IMR-90 (cell line): Measurements from ENCODE around the gene LRP11. TPM values are rescaled to one million over a fixed set of nuclear protein-coding genes. Genes with fewer than 3 reads are reported as not detected.
A peak's percentile ranks its signal among the peaks of the same experiment; 100 is the strongest.

ENCODE experiments used
- ATAC-seq: fragments of 200-7000 bp; cut with Tn5 transposase; 2 replicates; pipeline ENCODE4 v1.9.1; 2020; ENCODE audit warnings: low read depth, mild to moderate bottlenecking, moderate library complexity
- BruUV-seq: library from RNA; stranded (reverse); fragments of 400-500 nt; replicated peaks from 2 replicates; lab custom pipeline; 2021; lab: Mats Ljungman, UMichigan
- CTCF ChIA-PET: fragments of 300-600 bp; formaldehyde crosslinking; extraction: SDS; loops from one replicate; lab custom pipeline; 2021; ENCODE audit warnings: antibody characterized with exemption; lab: Yijun Ruan, JAX
- POLR2A ChIA-PET: fragments of 300-600 bp; sonication (Branson Sonifier 250); formaldehyde crosslinking; loops from one replicate; lab custom pipeline; 2022; ENCODE audit warnings: antibody characterized with exemption; ENCODE audit not compliant: unreplicated experiment; lab: Charles Lee
- DNase-seq: peaks from one replicate; pipeline ENCODE4 v3.0.0; 2013
- H2AFZ ChIP-seq: replicated peaks from 2 replicates; pipeline ENCODE3; 2013; ENCODE audit warnings: low read length, mild to moderate bottlenecking; ENCODE audit not compliant: poor library complexity
- H2AK5ac ChIP-seq: 2 replicates; pipeline ENCODE4 v1.6.1; 2013; ENCODE audit warnings: low read depth, low read length, inconsistent platforms
- H2AK9ac ChIP-seq: replicated peaks from 2 replicates; pipeline ENCODE3; 2013; ENCODE audit warnings: mild to moderate bottlenecking, low read depth, low read length, moderate library complexity; ENCODE audit not compliant: poor library complexity
- H2BK120ac ChIP-seq: 2 replicates; pipeline ENCODE4 v1.6.1; 2013; ENCODE audit warnings: low read depth, low read length, inconsistent platforms
- H2BK15ac ChIP-seq: 3 replicates; pipeline ENCODE4 v1.6.1; 2013; ENCODE audit warnings: low read depth, low read length, inconsistent platforms
- H2BK20ac ChIP-seq: 2 replicates; pipeline ENCODE4 v1.6.1; 2013; ENCODE audit warnings: low read depth, mild to moderate bottlenecking, inconsistent platforms, low read length, moderate library complexity
- H2BK5ac ChIP-seq: 2 replicates; pipeline ENCODE4 v1.6.1; 2013; ENCODE audit warnings: mild to moderate bottlenecking, low read depth, low read length, inconsistent platforms; ENCODE audit not compliant: poor library complexity, severe bottlenecking
- H3K14ac ChIP-seq: replicated peaks from 2 replicates; pipeline ENCODE4 v1.6.1; 2013; ENCODE audit warnings: low read depth, low read length, inconsistent platforms
- H3K18ac ChIP-seq: 2 replicates; pipeline ENCODE4 v1.6.1; 2013; ENCODE audit warnings: low read depth, low read length, control low read depth
- H3K23ac ChIP-seq: 2 replicates; pipeline ENCODE4 v1.6.1; 2013; ENCODE audit warnings: low read depth, low read length, inconsistent platforms
- H3K27ac ChIP-seq: 2 replicates; pipeline ENCODE4 v1.5.1; 2013; ENCODE audit warnings: mild to moderate bottlenecking, control low read depth, low read length; ENCODE audit not compliant: insufficient read depth
- H3K27me3 ChIP-seq: 2 replicates; pipeline ENCODE4 v1.6.1; 2013; ENCODE audit warnings: low read length; ENCODE audit not compliant: control insufficient read depth, insufficient read depth
- H3K36me3 ChIP-seq: 2 replicates; pipeline ENCODE4 v1.6.1; 2013; ENCODE audit warnings: low read length, mixed read lengths; ENCODE audit not compliant: control insufficient read depth, insufficient read depth
- H3K4ac ChIP-seq: 2 replicates; pipeline ENCODE4 v1.6.1; 2013; ENCODE audit warnings: low read depth, low read length, inconsistent platforms
- H3K4me1 ChIP-seq: 2 replicates; pipeline ENCODE4 v1.6.1; 2013; ENCODE audit warnings: low read length, mixed read lengths; ENCODE audit not compliant: control insufficient read depth, insufficient read depth
- H3K4me2 ChIP-seq: 2 replicates; pipeline ENCODE4 v1.6.1; 2013; ENCODE audit warnings: low read depth, mild to moderate bottlenecking, control low read depth, low read length, moderate library complexity
- H3K4me3 ChIP-seq: 2 replicates; pipeline ENCODE4 v1.5.1; 2013; ENCODE audit warnings: low read depth, mild to moderate bottlenecking, control low read depth, low read length, moderate library complexity; ENCODE audit not compliant: insufficient read depth
- H3K56ac ChIP-seq: 2 replicates; pipeline ENCODE4 v1.6.1; 2013; ENCODE audit warnings: low read length, inconsistent platforms; ENCODE audit not compliant: insufficient read depth; ENCODE audit errors: extremely low read depth
- H3K79me1 ChIP-seq, 2 experiments: 2 replicates each; pipeline ENCODE4 v1.6.1; 2013; ENCODE audit warnings: low read length in 2 of 2, inconsistent platforms in 1 of 2, low read depth in 1 of 2
- H3K9ac ChIP-seq: 2 replicates; pipeline ENCODE4 v1.6.1; 2013; ENCODE audit warnings: low read depth, low read length, control low read depth
- H3K9me1 ChIP-seq: 2 replicates; pipeline ENCODE4 v1.6.1; 2013; ENCODE audit warnings: low read length, inconsistent platforms; ENCODE audit not compliant: insufficient read depth
- H3K9me3 ChIP-seq: 2 replicates; pipeline ENCODE4 v1.6.1; 2013; ENCODE audit warnings: low read length; ENCODE audit not compliant: control insufficient read depth, insufficient read depth
- H4K20me1 ChIP-seq: 2 replicates; pipeline ENCODE4 v1.6.1; 2013; ENCODE audit warnings: low read length, inconsistent platforms; ENCODE audit not compliant: insufficient read depth
- H4K5ac ChIP-seq: 2 replicates; pipeline ENCODE4 v1.6.1; 2013; ENCODE audit warnings: mild to moderate bottlenecking, low read depth, low read length, control low read depth
- H4K8ac ChIP-seq, 2 experiments: 2 replicates each; pipeline ENCODE4 v1.6.1; 2013; ENCODE audit warnings: low read depth in 2 of 2, low read length in 2 of 2, control low read depth in 1 of 2, inconsistent platforms in 1 of 2
- H4K91ac ChIP-seq: 2 replicates; pipeline ENCODE4 v1.6.1; 2013; ENCODE audit warnings: low read depth, low read length, inconsistent platforms; ENCODE audit not compliant: insufficient read depth
- BHLHE40 ChIP-seq: fragments of 150-350 bp; IDR thresholded peaks from 2 replicates; pipeline ENCODE4 v1.6.1; 2016; ENCODE audit warnings: mild to moderate bottlenecking, low read depth, low read length
- CEBPB ChIP-seq: IDR thresholded peaks from 2 replicates; pipeline ENCODE4 v1.6.1; 2012; ENCODE audit warnings: low read depth, low read length, improper control_type of control experiment
- CTCF ChIP-seq: conservative IDR thresholded peaks from 2 replicates; pipeline ENCODE4 v1.5.1; 2012; ENCODE audit warnings: mild to moderate bottlenecking, low read depth, low read length, improper control_type of control experiment
- FOS ChIP-seq: fragments of 150-350 bp; IDR thresholded peaks from 2 replicates; pipeline ENCODE4 v1.6.1; 2016; ENCODE audit warnings: low read depth, low read length
- RCOR1 ChIP-seq: IDR thresholded peaks from 2 replicates; pipeline ENCODE4 v1.6.1; 2012; ENCODE audit warnings: mild to moderate bottlenecking, low read length, improper control_type of control experiment; ENCODE audit not compliant: insufficient replicate concordance
- WGBS, 2 experiments: methylation state at CpG; one replicate each; pipeline versions ENCODE4 v1.1.5 to v1.1.7; 2013; ENCODE audit warnings: missing lambda C conversion rate in 2 of 2; ENCODE audit not compliant: insufficient read length in 1 of 2; ENCODE audit errors: extremely low coverage in 2 of 2; 5-methylcytosine and 5-hydroxymethylcytosine counted together
- dilution Hi-C: fragments of 300-500 bp; cut with HindIII; formaldehyde crosslinking; loops from one replicate; pipeline ENCODE4 v1.14.3; 2018; ENCODE audit warnings: low sequenced_read_pairs; ENCODE audit not compliant: unreplicated experiment
- in situ Hi-C: fragments of 300-500 bp; cut with MboI; formaldehyde crosslinking; loops from 3 replicates; pipeline ENCODE4 v1.14.3; 2019; ENCODE audit warnings: low sequenced_read_pairs, inconsistent platforms, mixed read lengths
- intact Hi-C: fragments of 100-400 bp; cut with micrococcal nuclease; formaldehyde crosslinking; loops from 2 replicates; pipeline ENCODE4 v1.10.0; 2022
- polyA plus RNA-seq, 3 experiments: library from polyadenylated mRNA; depleted of rRNA; stranded (reverse); fragments of >200 nt; gene quantifications; 2 replicates each; pipeline ENCODE4 v1.2.3, GENCODE V29; 2012; ENCODE audit warnings: low replicate concordance in 1 of 3
- total RNA-seq: library from RNA; depleted of rRNA; stranded (reverse); fragments of >200 nt; gene quantifications from 2 replicates; pipeline ENCODE4 v1.2.3, GENCODE V29; 2012

LRP11 gene
- total and polyA plus RNA-seq, 2 of the 4 experiments (the other 2 are of a cell fraction): 48.8 to 63.8 TPM

GRCh38 chr6:149852180-149852579 lies 12.0 kb downstream of the LRP11 start:
- CTCF ChIA-PET: interaction anchor here (1.0 kb wide), 1 partner anchor 12 kb away, joined by 3 read pairs; no protein-coding TSS in a partner anchor

More at GRCh38 chr6:149852180-149852579, 12.0 kb downstream of the LRP11 start:
- Histone ChIP-seq H3K4me1 (peaks cover 22% of the 10 kb centered on the region), H2BK15ac (peak overlapping the region; percentile 90; the same call in 2 of the 3 replicates), H3K27ac (peak overlapping the region; percentile 48), H3K4me3 (no peak overlapping the region), H2BK5ac (peak overlapping the region; percentile 40), H3K18ac (peak overlapping the region; percentile 70), H2BK120ac (peak overlapping the region; percentile 48), H3K9me3 (no peaks in the 10 kb centered on the region), H3K9ac (no peak overlapping the region), H3K9me1 (peaks cover 28% of the 10 kb centered on the region), H3K79me1 (peaks cover 14 to 64% of the 10 kb centered on the region in 2 experiments), H3K36me3 (peaks cover 4% of the 10 kb centered on the region), H4K91ac (peak overlapping the region; percentile 52; the same call in 1 of the 2 replicates), H2AFZ (no peak overlapping the region), H4K8ac (peak overlapping the region in 1 of 2 experiments; percentile 70; a peak in 2 of 4 replicates), H4K20me1 (peaks cover 5% of the 10 kb centered on the region; the same call in 1 of the 2 replicates), H3K27me3 (no peaks in the 10 kb centered on the region), H2AK5ac (peak overlapping the region; percentile 81), H4K5ac (peak overlapping the region; percentile 26; the same call in 1 of the 2 replicates), H2BK20ac (peak overlapping the region; percentile 61), H3K56ac (no peak overlapping the region), H3K4me2 (no peak overlapping the region), H3K23ac (no peak overlapping the region), H2AK9ac (peak overlapping the region; percentile 14), H3K4ac (peak overlapping the region; percentile 40), H3K14ac (peak overlapping the region; percentile 62; the same call in 1 of the 2 replicates)
- intact Hi-C loops: no loop called here
- POLR2A ChIA-PET: no interaction called here
- DNase-seq (peak; percentile 62), ATAC-seq (no peak)
- in situ Hi-C loops: no loop called here
- TF ChIP-seq FOS (no peak), CEBPB (no peak), CTCF (no peak), RCOR1 (no peak), BHLHE40 (no peak)
- no CpG with 5 or more reads among the region's 6 CpGs for WGBS, 2 experiments
- dilution Hi-C loops: no loop called here
- no TSS peak for BruUV-seq
